Stimulated activated effector memory CD8-positive, alpha-beta T cell treated with anti-CD3 and anti-CD28 coated beads, Interleukin-12 subunit alpha, Interleukin-12 subunit beta, amount 100 ng/mL, for 72 hours (primary cell): Measurements from ENCODE around the gene GRIN2A.

Experiments
- ATAC-seq: fragments of 150-1000 bp; cut with Tn5 transposase; 2 replicates; pipeline ENCODE4 v1.10.0; 2021
- DNase-seq, 2 donors: peaks; one replicate each; pipeline ENCODE4 v3.0.0; 2021 to 2022; ENCODE audit warnings: low spot score in 2 of 2
- H3K27ac Mint-ChIP-seq: one replicate; pipeline ENCODE4 v1.8.0; 2022; ENCODE audit warnings: mild to moderate bottlenecking, mixed read lengths
- H3K36me3 Mint-ChIP-seq: one replicate; pipeline ENCODE4 v1.8.0; 2022; ENCODE audit warnings: mild to moderate bottlenecking, mixed read lengths
- H3K4me1 Mint-ChIP-seq: one replicate; pipeline ENCODE4 v1.8.0; 2022; ENCODE audit warnings: mixed read lengths
- H3K4me3 Mint-ChIP-seq: one replicate; pipeline ENCODE4 v1.8.0; 2022; ENCODE audit warnings: mild to moderate bottlenecking, mixed read lengths
- H3K9me3 Mint-ChIP-seq: one replicate; pipeline ENCODE4 v1.8.0; 2022; ENCODE audit warnings: mixed read lengths

GRIN2A gene

GRCh38 chr16:10065019-10065418 lies 117.2 kb downstream of the GRIN2A start:
- no peaks in the 10 kb centered on the region for H3K36me3 Mint-ChIP-seq
- no peaks in the 10 kb centered on the region for H3K9me3 Mint-ChIP-seq
- DNase-seq (no peak), ATAC-seq (no peak)
- no peak overlapping the region for H3K4me3 Mint-ChIP-seq
- no peaks in the 10 kb centered on the region for H3K4me1 Mint-ChIP-seq
- no peak overlapping the region for H3K27ac Mint-ChIP-seq

- peaks cover 8% of the 10 kb centered on the region for H3K9me3 Mint-ChIP-seq
- DNase-seq (no peak), ATAC-seq (no peak)
- no peaks in the 10 kb centered on the region for H3K4me1 Mint-ChIP-seq
- H3K36me3 Mint-ChIP-seq: no peaks in the 10 kb centered on the region
- no peak overlapping the region for H3K27ac Mint-ChIP-seq
- H3K4me3 Mint-ChIP-seq: no peak overlapping the region
Measured at GRCh38 chr16:10048850-10049249, 133.4 kb downstream of the GRIN2A start.

GRCh38 chr16:10045947-10046346 lies 136.3 kb downstream of the GRIN2A start:
- Mint-ChIP-seq H3K4me3 (no peak overlapping the region), H3K27ac (no peak overlapping the region), H3K4me1 (no peaks in the 10 kb centered on the region), H3K36me3 (no peaks in the 10 kb centered on the region), H3K9me3 (peaks cover 8% of the 10 kb centered on the region)
- no peak for DNase-seq
- no peak for ATAC-seq

GRCh38 chr16:10045291-10045775 lies 136.9 kb downstream of the GRIN2A start:
- peaks cover 8% of the 10 kb centered on the region for H3K9me3 Mint-ChIP-seq
- H3K36me3 Mint-ChIP-seq: no peaks in the 10 kb centered on the region
- no peaks in the 10 kb centered on the region for H3K4me1 Mint-ChIP-seq
- DNase-seq (no peak), ATAC-seq (no peak)
- no peak overlapping the region for H3K4me3 Mint-ChIP-seq
- H3K27ac Mint-ChIP-seq: no peak overlapping the region

GRCh38 chr16:10040136-10041080 lies 141.8 kb downstream of the GRIN2A start:
- Mint-ChIP-seq H3K9me3 (no peaks in the 10 kb centered on the region), H3K4me1 (peaks cover 7% of the 10 kb centered on the region), H3K36me3 (no peaks in the 10 kb centered on the region), H3K27ac (no peak overlapping the region), H3K4me3 (no peak overlapping the region)
- DNase-seq: no peak
- ATAC-seq: no peak

- Mint-ChIP-seq H3K27ac (no peak overlapping the region), H3K4me3 (no peak overlapping the region), H3K36me3 (no peaks in the 10 kb centered on the region), H3K4me1 (peaks cover 7% of the 10 kb centered on the region), H3K9me3 (no peaks in the 10 kb centered on the region)
- DNase-seq: no peak
- no peak for ATAC-seq
Measured at GRCh38 chr16:10039220-10040096, 142.8 kb downstream of the GRIN2A start.

GRCh38 chr16:10037751-10038150 lies 144.5 kb downstream of the GRIN2A start:
- no peak overlapping the region for H3K27ac Mint-ChIP-seq

GRCh38 chr16:10036956-10037355 lies 145.3 kb downstream of the GRIN2A start:
- no peak for ATAC-seq
- H3K4me1 Mint-ChIP-seq: peaks cover 7% of the 10 kb centered on the region

More at GRCh38 chr16:10037751-10038150, 144.5 kb downstream of the GRIN2A start:
- no peaks in the 10 kb centered on the region for H3K9me3 Mint-ChIP-seq
- peaks cover 7% of the 10 kb centered on the region for H3K4me1 Mint-ChIP-seq
- ATAC-seq: no peak
- DNase-seq: no peak
- H3K36me3 Mint-ChIP-seq: no peaks in the 10 kb centered on the region
- H3K4me3 Mint-ChIP-seq: no peak overlapping the region

GRCh38 chr16:10033556-10033955 lies 148.7 kb downstream of the GRIN2A start:
- H3K36me3 Mint-ChIP-seq: no peaks in the 10 kb centered on the region
- no peak overlapping the region for H3K27ac Mint-ChIP-seq
- no peak for ATAC-seq
- H3K4me3 Mint-ChIP-seq: no peak overlapping the region
- no peaks in the 10 kb centered on the region for H3K9me3 Mint-ChIP-seq
- H3K4me1 Mint-ChIP-seq: no peaks in the 10 kb centered on the region
- no peak for DNase-seq

More at GRCh38 chr16:10036956-10037355, 145.3 kb downstream of the GRIN2A start:
- DNase-seq: no peak
- Mint-ChIP-seq H3K4me3 (no peak overlapping the region), H3K9me3 (no peaks in the 10 kb centered on the region), H3K27ac (no peak overlapping the region), H3K36me3 (no peaks in the 10 kb centered on the region)

GRCh38 chr16:10031955-10032354 lies 150.3 kb downstream of the GRIN2A start:
- Mint-ChIP-seq H3K27ac (no peak overlapping the region), H3K36me3 (no peaks in the 10 kb centered on the region), H3K4me1 (no peaks in the 10 kb centered on the region), H3K9me3 (no peaks in the 10 kb centered on the region), H3K4me3 (no peak overlapping the region)
- ATAC-seq (no peak), DNase-seq (no peak)

GRCh38 chr16:10031473-10031872 lies 150.8 kb downstream of the GRIN2A start:
- H3K9me3 Mint-ChIP-seq: no peaks in the 10 kb centered on the region
- no peak overlapping the region for H3K4me3 Mint-ChIP-seq
- ATAC-seq: no peak
- DNase-seq: no peak
- no peak overlapping the region for H3K27ac Mint-ChIP-seq
- H3K4me1 Mint-ChIP-seq: no peaks in the 10 kb centered on the region
- no peaks in the 10 kb centered on the region for H3K36me3 Mint-ChIP-seq

- Mint-ChIP-seq H3K27ac (no peak overlapping the region), H3K36me3 (no peaks in the 10 kb centered on the region), H3K4me3 (no peak overlapping the region), H3K9me3 (no peaks in the 10 kb centered on the region), H3K4me1 (no peaks in the 10 kb centered on the region)
- ATAC-seq (no peak), DNase-seq (no peak)
Measured at GRCh38 chr16:10028644-10029043, 153.6 kb downstream of the GRIN2A start.

- Mint-ChIP-seq H3K4me3 (no peak overlapping the region), H3K9me3 (no peaks in the 10 kb centered on the region), H3K4me1 (no peaks in the 10 kb centered on the region), H3K27ac (no peak overlapping the region), H3K36me3 (no peaks in the 10 kb centered on the region)
- DNase-seq (no peak), ATAC-seq (peak; percentile 16)
Measured at GRCh38 chr16:10027553-10027952, 154.7 kb downstream of the GRIN2A start.

GRCh38 chr16:10026593-10026992 lies 155.6 kb downstream of the GRIN2A start:
- H3K9me3 Mint-ChIP-seq: no peaks in the 10 kb centered on the region
- no peaks in the 10 kb centered on the region for H3K36me3 Mint-ChIP-seq

GRCh38 chr16:10022098-10022497 lies 160.1 kb downstream of the GRIN2A start:
- no peak overlapping the region for H3K27ac Mint-ChIP-seq
- H3K4me1 Mint-ChIP-seq: no peaks in the 10 kb centered on the region
- DNase-seq (no peak), ATAC-seq (no peak)
- no peaks in the 10 kb centered on the region for H3K36me3 Mint-ChIP-seq
- H3K4me3 Mint-ChIP-seq: no peak overlapping the region
- H3K9me3 Mint-ChIP-seq: no peaks in the 10 kb centered on the region

More at GRCh38 chr16:10026593-10026992, 155.6 kb downstream of the GRIN2A start:
- no peaks in the 10 kb centered on the region for H3K4me1 Mint-ChIP-seq
- DNase-seq: no peak
- H3K27ac Mint-ChIP-seq: no peak overlapping the region
- no peak overlapping the region for H3K4me3 Mint-ChIP-seq
- ATAC-seq: no peak
